Dermis microvascular lymphatic vessel endothelial cell (primary cell): Measurements from ENCODE around the gene PDLIM5. TPM values are rescaled to one million over a fixed set of nuclear protein-coding genes. Genes with fewer than 3 reads are reported as not detected.
"Not testable (repeated sequence)": the region's sequence is repeated elsewhere in the genome, so short reads cannot be mapped to it uniquely, and the experiment has no call there.

Experiments used
- DNase-seq, 2 donors: peaks; one replicate each; pipeline versions ENCODE4 v3.0.0 to v3.0.0-alpha.2; 2010; ENCODE audit warnings: low read depth in 2 of 2
- total RNA-seq: library from RNA; depleted of rRNA; stranded (reverse); fragments of >200 nt; gene quantifications from 2 replicates; pipeline ENCODE4 v1.2.1, GENCODE V29; 2014

The PDLIM5 gene
- total RNA-seq, 1 donor from 2014 or later: 71.0 TPM

DNA sequence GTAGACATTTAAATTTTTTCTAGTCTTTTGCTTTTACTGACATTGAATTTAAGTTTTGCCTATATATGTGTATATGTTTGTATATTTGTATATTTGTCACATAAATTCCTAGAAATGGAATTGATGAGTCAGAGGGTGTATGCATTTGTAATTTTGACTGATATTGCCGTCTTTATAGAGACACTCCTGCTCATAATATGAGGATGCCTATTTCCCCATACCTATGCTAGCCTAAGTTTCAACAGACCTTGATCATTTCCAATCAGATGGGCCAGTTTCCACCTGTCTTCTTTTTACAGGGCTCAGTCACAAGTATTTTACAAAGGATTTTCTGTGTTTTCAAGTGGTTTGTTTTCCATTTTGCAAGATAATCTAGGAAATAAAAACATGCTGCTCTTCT lies 10.8 kb downstream of the PDLIM5 start:
- DNase-seq: no peak

DNA sequence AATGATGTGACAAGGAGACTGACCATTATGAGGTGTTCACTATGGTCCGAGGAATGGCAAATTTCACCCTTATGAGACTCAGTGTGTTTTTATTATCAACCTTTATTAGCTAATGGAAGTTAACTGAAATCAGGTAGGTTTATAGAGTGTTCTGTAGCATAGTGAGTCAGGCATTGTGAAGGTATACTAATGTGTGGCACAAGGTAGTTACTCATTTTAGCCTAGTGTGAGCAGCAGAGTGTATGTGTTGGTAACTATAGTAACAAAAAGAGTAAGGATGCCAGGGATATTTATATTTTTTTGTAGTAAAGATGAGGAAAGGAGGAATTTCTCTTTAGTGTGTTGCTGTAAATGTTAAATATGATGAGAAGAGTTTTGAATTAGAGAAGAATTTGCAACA lies 12.0 kb downstream of the PDLIM5 start:
- peak in 1 of 2 donors; percentile 39 for DNase-seq

DNA sequence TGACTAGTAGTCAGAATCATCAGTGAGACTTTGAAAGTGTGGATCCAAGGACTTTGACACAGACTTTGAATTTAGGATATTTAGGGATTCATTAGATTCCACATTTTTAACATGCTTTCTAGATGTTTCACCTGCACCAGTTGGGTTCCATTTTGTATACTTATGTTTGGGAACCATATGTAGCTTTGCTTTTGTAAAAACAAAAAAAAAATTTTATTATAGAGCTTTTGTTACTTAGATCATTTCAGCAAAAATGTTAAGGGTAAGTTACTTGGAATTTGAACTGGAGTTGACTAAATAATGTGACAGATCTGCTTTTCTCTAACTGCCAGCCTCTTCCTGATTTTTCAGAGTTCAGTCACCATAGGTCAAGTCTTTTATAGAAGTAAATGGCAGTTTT lies 14.6 kb downstream of the PDLIM5 start:
- no peak for DNase-seq

DNA sequence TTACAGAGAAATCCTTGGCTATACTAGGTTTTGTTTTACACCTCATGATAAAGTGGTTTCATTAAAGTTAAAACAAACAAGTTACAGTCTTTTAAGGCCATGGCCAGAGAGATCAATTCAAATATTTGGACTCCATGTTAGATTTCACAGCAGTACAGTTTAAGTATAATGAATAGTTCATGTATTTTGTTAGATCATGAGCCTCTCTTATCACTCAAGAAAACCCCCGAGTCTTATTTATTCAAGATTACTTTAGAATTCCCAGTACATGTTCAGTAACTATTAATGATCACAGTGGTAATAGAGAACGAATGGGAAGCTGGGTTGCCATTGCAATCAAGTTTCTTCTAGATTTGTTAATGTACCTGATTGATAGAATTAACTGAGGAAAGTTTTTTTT lies 15.2 kb downstream of the PDLIM5 start:
- DNase-seq: no peak

DNA sequence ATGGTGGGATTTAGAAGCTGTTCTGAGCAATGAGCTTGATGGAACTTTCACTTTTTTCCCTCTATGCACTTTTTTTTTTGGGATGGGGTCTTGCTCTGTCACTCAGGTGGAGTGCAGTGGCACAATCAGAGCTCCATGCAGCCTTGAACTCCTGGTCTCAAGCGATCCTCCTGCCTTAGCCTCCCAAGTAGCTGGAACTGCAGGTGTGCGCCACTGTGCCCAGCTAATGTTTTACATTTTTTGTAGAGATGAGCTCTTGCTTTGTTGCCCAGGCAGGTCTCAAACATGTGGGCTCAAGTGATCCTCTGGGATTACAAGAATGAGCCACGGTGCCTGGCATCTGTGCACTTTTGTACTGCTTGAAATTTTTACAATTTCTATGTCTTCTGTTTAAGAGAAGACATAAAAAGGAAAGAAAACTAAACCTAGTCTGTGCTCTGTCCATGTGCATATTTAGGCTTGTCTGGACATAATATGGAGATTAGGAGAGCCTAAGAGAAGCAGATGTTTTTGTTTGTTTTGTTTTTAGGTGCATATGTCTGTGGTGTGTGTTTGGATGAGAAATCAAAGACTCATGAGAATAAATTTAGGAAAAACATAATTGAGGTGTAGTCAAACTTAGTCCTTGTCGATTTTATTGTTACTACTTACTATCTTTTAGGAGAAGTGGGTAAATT lies 16.5 kb downstream of the PDLIM5 start:
- DNase-seq: no peak

DNA sequence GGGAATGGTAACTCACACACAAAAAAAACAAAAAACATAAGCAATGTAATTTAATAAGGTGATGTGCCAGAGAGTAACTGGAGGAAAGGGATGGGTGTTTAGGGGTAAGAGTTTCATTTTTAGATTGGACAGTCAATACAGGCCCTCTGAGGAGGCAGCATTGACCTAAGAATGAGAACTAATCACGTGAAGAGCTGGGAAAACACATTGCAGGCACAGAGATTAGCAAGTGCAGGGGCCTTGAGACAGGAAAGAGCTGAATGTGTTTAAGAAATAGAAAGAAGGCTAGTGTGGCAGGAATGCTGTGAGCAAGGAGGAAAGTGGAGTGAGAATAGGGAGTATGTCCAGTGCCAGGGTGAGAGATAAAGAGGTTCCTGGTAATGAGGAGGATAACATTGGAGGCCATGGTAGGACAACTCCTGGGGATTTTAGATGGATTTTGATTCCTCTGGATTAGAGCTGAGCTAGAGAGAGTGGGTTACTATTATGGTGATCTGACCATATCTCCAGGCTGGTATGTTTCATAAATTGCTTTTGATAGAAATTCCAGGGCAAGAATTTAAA lies 17.6 kb downstream of the PDLIM5 start:
- no peak for DNase-seq

DNA sequence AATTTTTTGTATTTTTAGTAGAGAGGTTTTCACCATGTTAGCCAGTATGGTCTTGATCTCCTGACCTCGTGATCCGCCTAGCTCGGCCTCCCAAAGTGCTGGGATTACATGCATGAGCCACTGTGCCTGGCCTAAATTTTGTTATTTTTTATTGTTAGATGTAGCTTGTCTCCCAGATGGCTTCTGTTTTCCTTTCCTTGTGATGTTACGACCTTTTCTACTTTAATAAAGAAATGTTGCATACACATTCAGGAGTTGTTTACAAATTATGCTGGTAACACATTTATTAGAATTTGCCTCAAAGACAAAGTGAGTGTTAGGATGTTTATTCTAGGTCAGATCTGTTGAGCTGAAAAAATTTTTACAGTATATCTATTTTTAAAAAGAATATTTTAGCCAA lies 18.4 kb downstream of the PDLIM5 start:
- no peak for DNase-seq

DNA sequence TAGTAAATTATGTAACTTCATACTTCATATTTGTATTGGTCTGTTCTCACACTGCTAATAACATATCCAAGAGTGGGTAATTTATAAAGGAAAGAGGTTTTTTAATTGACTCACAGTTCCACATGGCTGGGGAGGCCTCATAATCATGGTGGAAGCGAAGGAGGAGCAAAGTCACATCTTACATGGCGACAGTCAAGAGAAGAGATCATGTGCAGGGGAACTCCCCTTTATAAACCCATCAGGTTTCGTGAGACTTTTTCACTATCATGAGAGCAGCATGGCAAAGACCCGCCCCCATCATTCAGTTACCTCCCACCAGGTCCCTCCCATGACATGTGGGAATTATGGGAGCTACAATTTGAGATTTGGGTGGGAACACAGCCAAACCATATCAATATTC lies 19.0 kb downstream of the PDLIM5 start:
- DNase-seq: not testable (repeated sequence)

DNA sequence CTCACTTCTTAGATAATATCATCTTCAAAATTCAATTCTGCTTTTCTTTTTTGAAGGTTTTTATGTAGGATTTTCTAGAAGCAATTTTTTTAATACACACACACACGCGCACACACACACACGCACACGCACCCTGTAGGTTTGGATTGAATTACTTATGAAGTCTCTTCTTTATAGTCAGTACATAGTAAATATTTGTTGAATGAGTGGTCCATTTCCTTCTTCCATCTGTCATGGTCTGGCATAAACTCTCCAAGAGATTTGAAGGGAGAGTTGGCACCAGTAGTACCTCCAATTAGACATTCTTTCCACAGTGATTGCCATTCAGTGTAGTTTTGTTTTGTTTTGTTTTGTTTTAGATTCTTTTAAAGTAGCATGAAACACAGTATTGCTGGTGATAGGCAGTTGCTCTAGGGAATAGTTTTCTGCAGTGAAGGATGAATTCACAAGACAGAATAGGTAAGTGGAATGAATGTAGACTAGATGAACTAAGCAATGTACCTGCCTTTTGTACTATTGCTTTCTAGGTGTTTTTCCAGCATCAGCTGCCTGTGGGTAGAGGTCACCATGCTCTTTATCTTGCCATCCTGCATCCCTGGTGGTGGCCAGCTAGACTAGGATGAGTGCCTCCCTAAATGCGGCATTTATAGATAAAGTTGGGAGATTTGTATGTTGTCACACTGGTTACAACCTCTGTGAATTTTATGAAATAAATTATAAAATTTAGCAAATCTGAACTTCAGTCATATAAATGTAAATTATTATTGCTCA lies 20.5 kb downstream of the PDLIM5 start:
- DNase-seq: peak; percentile 79 to 83

DNA sequence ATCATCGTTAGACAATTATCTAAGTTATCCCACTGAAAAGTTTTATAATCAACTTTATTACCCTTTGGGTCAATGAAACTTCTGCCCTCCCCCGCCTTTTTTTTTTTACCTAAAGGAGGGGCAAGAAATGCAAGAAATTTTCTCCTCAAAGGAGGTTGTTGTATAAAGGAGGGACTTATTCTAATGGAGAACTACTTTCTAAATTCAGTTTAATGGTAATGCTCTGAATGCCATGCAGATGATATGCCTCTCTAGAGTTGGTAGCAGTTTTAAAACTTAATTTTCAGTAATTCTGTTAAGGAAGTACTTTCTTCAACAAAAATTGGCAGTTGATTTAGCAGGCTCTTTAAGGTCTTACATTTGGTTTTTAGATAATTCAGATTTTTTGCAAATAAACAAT lies 23.3 kb downstream of the PDLIM5 start:
- no peak for DNase-seq

DNA sequence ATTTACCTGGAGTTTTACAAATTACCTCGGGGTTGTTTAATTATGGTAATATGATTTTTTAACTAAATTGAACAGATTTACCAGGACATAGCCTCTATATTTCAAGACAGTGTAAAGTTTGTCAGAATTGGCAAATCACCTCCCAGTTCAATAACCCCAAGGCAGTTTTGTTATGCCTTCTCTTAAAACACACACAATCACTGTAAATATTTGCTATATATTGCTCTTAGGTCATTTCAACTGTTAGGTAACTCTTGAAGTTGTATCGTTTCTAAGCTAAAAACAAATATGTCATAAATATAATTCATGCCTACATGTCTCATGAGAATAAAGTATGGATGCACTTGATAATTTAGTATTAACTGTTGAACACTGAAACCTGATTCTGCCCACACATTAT lies 24.1 kb downstream of the PDLIM5 start:
- DNase-seq: no peak

DNA sequence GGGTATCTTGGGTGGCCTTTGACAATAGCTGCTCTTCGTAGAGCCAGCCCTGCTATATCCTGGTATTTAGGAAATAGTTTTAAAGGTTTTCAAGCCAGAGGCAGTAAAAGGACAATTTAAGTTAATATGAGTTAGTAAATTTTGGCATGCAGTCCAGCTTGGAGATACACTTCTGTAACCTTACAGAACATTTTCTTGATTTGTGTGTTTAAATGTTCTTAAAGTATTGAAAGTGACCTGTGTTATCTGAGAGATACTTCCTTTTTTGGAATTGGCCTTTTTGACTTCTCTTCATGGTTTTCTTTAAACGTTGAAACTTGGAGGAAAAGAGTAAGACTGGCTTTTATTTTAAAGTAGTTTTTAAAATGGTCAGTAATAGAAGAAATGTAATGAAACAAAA lies 25.5 kb downstream of the PDLIM5 start:
- no peak for DNase-seq

DNA sequence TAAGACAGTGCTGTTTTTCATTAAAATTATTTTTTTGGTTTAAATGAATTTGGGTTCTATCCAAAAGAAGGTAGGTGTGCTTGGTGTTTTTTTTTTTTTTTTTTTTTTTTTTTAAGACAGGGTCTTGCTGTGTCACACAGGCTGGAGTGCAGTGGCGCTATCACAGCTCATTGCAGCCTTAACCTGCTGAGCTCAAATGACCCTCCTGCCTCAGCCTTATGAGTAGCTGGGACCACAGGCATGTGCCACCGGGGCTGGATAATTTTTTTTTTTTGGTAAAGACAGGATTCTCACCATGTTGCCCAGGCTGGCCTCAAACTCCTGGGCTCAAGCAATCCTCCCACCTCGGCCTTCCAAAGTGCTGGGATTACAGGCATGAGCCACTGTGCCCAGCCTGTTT lies 27.1 kb downstream of the PDLIM5 start:
- DNase-seq: not testable (repeated sequence)

DNA sequence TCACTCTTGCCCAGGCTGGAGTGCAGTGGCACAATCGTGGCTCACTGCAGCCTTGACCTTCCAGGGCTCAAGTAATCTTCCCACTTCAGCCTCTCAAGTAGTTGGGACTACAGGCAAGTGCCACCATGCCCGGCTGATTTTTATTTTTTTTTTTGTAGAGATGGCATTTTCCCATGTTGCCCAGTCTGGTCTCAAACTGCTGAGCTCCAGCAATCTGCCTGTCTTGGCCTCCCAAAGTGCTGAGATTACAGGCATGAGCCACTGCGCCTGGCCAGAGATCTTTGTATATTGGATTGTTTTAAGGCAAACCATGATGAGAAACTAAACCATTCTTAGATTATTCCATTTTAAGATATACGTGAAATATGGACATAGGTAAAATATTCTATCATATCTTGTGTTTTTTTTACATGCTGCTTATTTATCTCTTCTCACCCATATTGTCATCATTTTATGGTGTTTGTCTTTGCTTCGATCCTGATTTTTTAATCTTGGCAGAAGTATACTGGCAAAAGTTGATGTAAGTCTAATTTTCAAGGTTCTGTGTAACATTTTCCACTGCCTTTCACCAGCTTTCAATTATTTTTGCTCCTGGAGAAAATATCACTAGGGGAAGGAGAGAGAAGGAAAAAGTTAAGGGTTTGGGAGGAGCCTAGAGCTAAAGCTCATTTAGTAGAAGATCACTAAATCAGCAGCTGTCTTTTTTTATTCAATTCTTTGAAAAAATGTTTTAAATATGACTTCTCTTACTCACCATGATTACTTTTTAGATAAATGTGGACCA lies 27.8 kb downstream of the PDLIM5 start:
- no peak for DNase-seq

DNA sequence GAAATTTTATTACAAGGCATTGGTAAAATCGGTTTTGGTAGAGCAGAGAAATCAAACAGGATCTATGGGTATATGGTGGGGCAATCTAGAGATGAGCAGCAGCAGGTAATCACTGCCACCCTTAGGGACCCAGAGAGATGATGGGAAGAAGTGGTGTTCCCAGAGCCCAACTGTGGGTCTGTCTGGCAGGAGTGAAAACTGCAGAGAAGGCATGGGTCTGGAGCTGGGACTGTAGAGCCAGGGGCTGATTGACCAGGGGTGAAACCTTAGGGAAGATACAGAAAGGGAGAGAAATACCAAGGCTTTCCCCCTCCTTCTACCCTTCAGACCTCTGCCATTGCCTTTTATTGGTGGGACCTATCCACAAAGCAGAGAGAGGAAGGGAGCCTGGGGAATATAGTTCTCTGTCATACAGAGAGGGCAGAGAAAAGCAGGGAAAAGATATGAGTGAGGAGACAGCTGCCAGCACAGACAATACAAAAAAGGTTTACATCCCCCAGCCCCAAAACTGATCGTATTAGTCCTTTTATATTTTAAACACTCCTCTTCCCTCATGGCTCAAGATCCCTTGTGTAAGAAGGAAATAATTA lies 28.7 kb downstream of the PDLIM5 start:
- DNase-seq: no peak

DNA sequence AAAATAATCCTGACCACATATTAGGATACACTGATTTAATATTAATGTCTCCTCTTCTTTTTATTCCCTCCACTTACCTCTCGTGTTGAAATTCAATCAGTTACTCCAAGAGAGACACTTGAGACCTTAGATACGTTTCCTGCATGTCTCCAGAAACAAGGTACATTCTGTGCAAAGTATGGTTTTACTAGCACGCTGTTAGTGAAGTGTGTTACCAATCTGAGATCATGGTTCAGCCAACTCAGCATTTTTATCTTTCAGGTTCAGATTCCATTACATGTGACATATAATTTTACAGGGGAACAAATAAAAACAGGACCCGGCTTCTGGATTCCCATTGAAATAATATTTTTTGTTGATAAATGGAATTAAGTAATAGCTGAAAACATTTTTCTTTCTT lies 32.2 kb downstream of the PDLIM5 start:
- no peak for DNase-seq

DNA sequence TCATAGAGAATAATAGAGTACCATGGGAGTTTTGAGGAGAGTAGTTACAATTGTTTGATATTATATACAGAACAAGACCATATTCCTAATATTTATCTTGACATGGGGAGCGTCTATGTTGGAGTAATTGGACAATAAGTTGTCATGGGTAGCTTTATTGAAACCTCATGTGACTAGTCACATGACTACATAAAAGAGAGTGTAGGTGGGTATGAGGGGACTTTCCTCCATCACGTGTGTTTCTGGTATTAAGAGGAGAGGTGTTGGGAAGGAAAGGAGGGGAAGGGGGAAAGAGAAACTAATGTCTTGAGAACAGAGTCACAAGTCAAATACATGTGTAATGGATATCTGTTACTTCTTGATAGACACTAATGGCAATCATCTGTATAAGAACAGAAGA lies 33.1 kb downstream of the PDLIM5 start:
- DNase-seq: no peak

DNA sequence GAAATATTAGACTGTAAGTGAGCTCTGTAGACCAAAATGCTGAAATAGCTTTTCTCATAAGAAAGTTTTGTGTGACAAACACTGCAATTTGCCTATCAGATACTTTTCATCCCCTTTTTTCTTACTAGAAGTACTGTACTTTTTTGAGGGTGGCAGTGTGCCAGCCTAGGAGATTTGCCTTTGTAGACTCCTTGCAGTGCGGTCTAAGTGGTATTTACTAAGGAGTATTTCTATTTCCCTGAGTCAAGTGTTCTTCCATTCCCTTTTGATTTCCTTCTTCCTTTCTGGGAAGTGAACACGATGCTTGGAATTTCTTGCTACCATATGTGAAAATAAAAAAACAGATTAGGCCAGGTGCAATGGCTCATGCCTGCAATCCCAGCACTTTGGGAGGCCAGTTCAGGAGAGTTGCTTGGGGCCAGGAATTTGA lies 34.6 kb downstream of the PDLIM5 start:
- DNase-seq: peak in 1 of 2 donors; percentile 58

DNA sequence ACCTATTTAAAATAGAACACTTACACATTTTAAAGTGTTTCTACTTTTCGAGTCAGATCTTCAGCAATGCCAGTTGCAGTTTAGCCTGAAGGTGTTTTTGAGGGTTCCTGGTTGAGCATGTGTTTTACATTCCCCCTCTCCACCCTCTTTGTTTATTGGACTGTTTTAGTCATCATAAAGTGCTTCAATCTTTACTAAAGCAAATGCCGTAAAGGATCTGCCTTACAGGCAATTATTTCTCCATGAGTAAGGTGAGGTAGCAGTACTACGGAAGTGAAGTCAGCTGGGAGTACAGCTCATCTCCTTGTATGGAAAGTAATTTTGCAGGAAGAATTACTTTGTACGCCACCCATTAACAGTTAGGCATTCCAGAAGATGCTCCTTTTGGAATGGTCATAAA lies 36.9 kb downstream of the PDLIM5 start:
- DNase-seq: peak in 1 of 2 donors; percentile 28

DNA sequence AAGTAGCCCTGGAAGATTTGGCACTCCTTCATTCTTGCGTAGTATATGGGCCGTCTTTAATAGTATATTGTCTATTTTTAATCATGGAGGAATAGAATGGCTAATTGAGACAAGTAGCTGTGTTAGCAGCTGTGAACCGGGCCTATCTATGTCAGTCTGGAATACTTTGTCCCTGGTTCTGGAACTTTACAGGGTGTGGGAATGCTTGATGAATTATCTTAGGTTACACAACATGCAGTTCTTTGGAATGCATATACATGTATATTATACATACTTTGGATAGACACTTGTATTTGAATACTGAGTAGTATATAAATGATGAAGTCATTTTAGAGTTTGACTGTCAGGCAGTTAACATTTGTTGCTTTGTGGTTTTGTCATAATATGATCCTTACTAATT lies 37.4 kb downstream of the PDLIM5 start:
- no peak for DNase-seq

DNA sequence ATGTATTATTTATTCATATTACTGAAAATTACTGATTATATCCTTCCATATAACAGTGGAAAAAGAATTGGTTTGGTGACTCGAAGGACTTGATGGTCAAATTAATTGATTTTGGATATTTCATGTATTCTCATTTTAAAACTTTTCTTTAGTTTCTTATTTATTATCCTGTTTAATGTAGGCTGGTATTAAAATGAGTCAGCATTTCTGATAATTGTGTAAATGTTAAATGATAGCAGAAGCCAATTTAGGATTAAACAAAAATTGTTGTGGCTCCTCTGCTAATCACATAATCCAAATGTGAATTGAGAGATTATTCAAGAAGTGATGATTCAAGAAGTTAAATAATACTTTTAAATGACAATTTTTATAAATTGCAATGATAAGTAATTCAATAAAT lies 38.7 kb downstream of the PDLIM5 start:
- no peak for DNase-seq

DNA sequence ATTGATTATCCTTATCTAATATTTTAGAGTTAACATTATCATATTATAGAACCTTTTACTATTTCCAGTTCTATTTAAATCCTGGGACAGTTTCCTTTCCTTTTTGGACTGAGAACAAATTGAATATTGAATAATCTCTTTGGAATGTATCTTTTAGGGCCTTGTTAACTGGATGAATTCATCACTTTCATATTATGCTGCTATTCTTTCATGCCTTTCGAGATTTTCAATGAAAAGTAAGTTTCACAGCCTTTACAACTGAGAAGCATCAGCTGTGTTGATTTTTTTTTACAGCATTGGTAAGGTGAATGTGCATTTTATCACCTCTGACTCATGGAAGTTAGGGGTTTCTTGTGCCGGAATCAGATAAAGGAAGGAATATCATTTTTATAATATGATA lies 39.6 kb downstream of the PDLIM5 start:
- DNase-seq: peak in 1 of 2 donors; percentile 42
